Erythroblast (primary cell): ENCODE results near the gene HUNK.

Experiments
- GATA1 ChIP-seq: IDR thresholded peaks from 2 replicates; pipeline ENCODE4 v1.6.1; 2011; ENCODE audit warnings: low read depth, mild to moderate bottlenecking, control low read depth, low read length, moderate library complexity
- POLR2A ChIP-seq: IDR thresholded peaks from 2 replicates; pipeline ENCODE4 v1.6.1; 2011; ENCODE audit warnings: mild to moderate bottlenecking, low read length

DNA sequence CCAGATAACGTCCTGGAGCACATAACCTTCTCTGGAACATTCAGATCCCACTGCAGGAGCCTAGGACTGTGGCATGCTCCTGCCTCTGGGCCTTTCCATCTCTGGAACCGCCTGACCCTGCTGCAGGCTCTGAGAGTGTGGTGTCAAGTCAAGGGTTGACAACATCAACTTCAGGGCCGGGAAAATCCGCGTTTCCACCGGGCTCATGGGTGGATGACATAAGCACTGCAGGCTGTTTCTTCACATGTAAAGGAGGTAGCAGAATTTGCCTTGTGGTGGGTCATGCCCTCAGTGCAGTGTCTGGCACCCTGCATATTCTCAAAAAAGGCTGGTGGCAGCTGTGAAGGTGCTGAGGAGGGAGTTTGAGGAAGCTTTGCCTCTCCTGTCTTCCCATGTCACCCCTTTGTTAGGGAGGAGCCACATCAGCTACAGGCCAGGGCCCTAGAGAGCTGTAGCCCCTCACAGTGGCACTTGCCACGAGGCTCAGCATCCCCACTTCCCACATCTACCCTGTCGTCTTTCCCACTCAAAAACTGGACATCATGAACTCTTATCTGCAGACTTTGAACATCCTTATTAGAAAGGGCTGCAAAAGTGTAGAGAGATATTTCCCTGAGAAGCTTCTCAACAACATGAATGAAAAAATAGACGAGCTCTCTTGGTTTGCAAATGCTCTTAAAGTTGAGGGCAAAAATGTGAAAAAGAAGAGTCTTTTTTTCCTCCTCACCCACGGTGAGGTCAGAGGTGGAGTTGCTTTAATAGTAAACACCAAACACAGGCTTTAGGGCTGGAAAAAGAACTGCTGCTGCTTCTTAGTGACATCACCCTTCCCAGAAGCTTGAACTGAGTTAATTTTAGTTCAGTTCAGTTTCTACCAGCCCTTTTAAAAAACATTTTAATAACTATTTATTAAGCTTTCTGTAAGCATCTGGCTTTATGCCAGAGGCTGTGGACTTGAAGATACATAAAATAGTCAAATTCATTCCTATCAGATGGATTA is 121.3 kb downstream of the HUNK start:
- TF ChIP-seq POLR2A = no peak
- TF ChIP-seq GATA1 = no peak
